Peyer's patch (tissue), 4 donors: Measurements from ENCODE around the gene RANBP3. TPM values are rescaled to one million over a fixed set of nuclear protein-coding genes. Genes with fewer than 3 reads are reported as not detected.

ENCODE experiments used
- DNase-seq, 3 donors: peaks; one replicate each; pipeline ENCODE4 v3.0.0-alpha.2; 2017 to 2019
- H3K27ac ChIP-seq, 4 donors: fragments of 200-600 bp; sonication (generic); one replicate each; pipeline ENCODE4 v1.5.1; 2016 to 2019
- H3K27me3 ChIP-seq, 2 donors: fragments of 200-600 bp; sonication (generic); one replicate each; pipeline ENCODE4 v1.5.1; 2019
- H3K36me3 ChIP-seq, 3 donors: fragments of 200-600 bp; sonication (generic); one replicate each; pipeline ENCODE4 v1.5.1; 2016 to 2019
- H3K4me1 ChIP-seq, 4 donors: fragments of 200-600 bp; sonication (generic); one replicate each; pipeline ENCODE4 v1.5.1; 2016 to 2019
- H3K4me3 ChIP-seq, 4 donors: fragments of 200-600 bp; sonication (generic); 1 replicate in 3 of 4; 2 replicates in 1 of 4; pipeline ENCODE4 v1.5.1; 2016 to 2019; ENCODE audit warnings: mild to moderate bottlenecking in 1 of 4
- H3K9me3 ChIP-seq, 4 donors: fragments of 200-600 bp; sonication (generic); one replicate each; pipeline ENCODE4 v1.5.1; 2016 to 2019; ENCODE audit warnings: mild to moderate bottlenecking in 1 of 4
- CTCF ChIP-seq, 6 experiments: fragments of 450-650 bp in 4 of 6; fragments of 200-600 bp in 2 of 6; sonication (generic) in 1 of 6; IDR thresholded peaks; one replicate each; pipeline ENCODE4 v1.5.1; 2017 to 2019; ENCODE audit warnings: antibody characterized with exemption in 6 of 6, mild to moderate bottlenecking in 3 of 6, moderate library complexity in 1 of 6
- POLR2A ChIP-seq, 2 donors: fragments of 450-650 bp; IDR thresholded peaks; one replicate each; pipeline ENCODE4 v1.5.1; 2017; ENCODE audit warnings: antibody characterized with exemption in 2 of 2, mild to moderate bottlenecking in 2 of 2, moderate library complexity in 2 of 2
- total RNA-seq, 4 donors: library from RNA; depleted of rRNA; stranded (reverse); fragments of >200 nt; gene quantifications; one replicate each; pipeline ENCODE4 v1.1.0, GENCODE V29; 2016

The RANBP3 gene
- total RNA-seq, 4 donors from 2014 or later = 59.7 to 104 (median 91.1) TPM

GRCh38 chr19:5956728-5957127 is 21.2 kb downstream of the RANBP3 start:
- H3K4me3 ChIP-seq = no peak overlapping the region
- peaks cover 15 to 98% (median 27%) of the 10 kb centered on the region in 4 donors for H3K4me1 ChIP-seq
- TF ChIP-seq CTCF (IDR thresholded peaks at IDR 0.05) (no peak), POLR2A (IDR thresholded peaks at IDR 0.05) (no peak)
- peak overlapping the region in 2 of 4 donors; percentile 52 to 56 for H3K27ac ChIP-seq
- no peaks in the 10 kb centered on the region for H3K36me3 ChIP-seq
- H3K27me3 ChIP-seq = no peaks in the 10 kb centered on the region
- H3K9me3 ChIP-seq = no peaks in the 10 kb centered on the region
- DNase-seq = no peak

- no peak for DNase-seq
- H3K27me3 ChIP-seq = no peaks in the 10 kb centered on the region
- H3K27ac ChIP-seq = peak overlapping the region in 2 of 4 donors; percentile 52 to 56
- H3K9me3 ChIP-seq = no peaks in the 10 kb centered on the region
- no peaks in the 10 kb centered on the region for H3K36me3 ChIP-seq
- TF ChIP-seq CTCF (IDR thresholded peaks at IDR 0.05) (no peak), POLR2A (IDR thresholded peaks at IDR 0.05) (no peak)
- H3K4me1 ChIP-seq = peaks cover 11 to 98% (median 27%) of the 10 kb centered on the region in 4 donors
- no peak overlapping the region for H3K4me3 ChIP-seq
Measured at GRCh38 chr19:5956323-5956722, 21.6 kb downstream of the RANBP3 start.

- DNase-seq = no peak
- Histone ChIP-seq H3K9me3 (no peaks in the 10 kb centered on the region), H3K27me3 (no peaks in the 10 kb centered on the region), H3K4me1 (peaks cover 10 to 98% (median 23%) of the 10 kb centered on the region in 4 donors), H3K4me3 (no peak overlapping the region), H3K27ac (peak overlapping the region in 2 of 4 donors; percentile 36 to 71), H3K36me3 (no peaks in the 10 kb centered on the region)
- no peak for TF ChIP-seq CTCF (IDR thresholded peaks at IDR 0.05)
- no peak for TF ChIP-seq POLR2A (IDR thresholded peaks at IDR 0.05)
Measured at GRCh38 chr19:5955636-5955935, 22.4 kb downstream of the RANBP3 start.

- TF ChIP-seq CTCF (IDR thresholded peaks at IDR 0.05) = no peak
- TF ChIP-seq POLR2A (IDR thresholded peaks at IDR 0.05) = no peak
- H3K27me3 ChIP-seq = no peaks in the 10 kb centered on the region
- peaks cover 0 to 4% (median 0%) of the 10 kb centered on the region in 3 donors for H3K36me3 ChIP-seq
- no peaks in the 10 kb centered on the region for H3K9me3 ChIP-seq
- peaks cover 10 to 98% (median 19%) of the 10 kb centered on the region in 4 donors for H3K4me1 ChIP-seq
- peak overlapping the region in 1 of 4 donors; percentile 6 for H3K4me3 ChIP-seq
- DNase-seq = no peak
- H3K27ac ChIP-seq = peak overlapping the region; percentile 37 to 71 (median 64)
Measured at GRCh38 chr19:5954293-5954692, 23.6 kb downstream of the RANBP3 start.

GRCh38 chr19:5953680-5954213 is 24.2 kb downstream of the RANBP3 start:
- TF ChIP-seq POLR2A (IDR thresholded peaks at IDR 0.05) (no peak), CTCF (IDR thresholded peaks at IDR 0.05) (no peak)
- Histone ChIP-seq H3K36me3 (peaks cover 0 to 6% (median 0%) of the 10 kb centered on the region in 3 donors), H3K9me3 (no peaks in the 10 kb centered on the region), H3K27ac (peak overlapping the region; percentile 37 to 71 (median 64)), H3K4me1 (peaks cover 10 to 98% (median 21%) of the 10 kb centered on the region in 4 donors), H3K4me3 (no peak overlapping the region), H3K27me3 (no peaks in the 10 kb centered on the region)
- DNase-seq = no peak
